Non-pigmented ciliary epithelial cell (primary cell): Measurements from ENCODE around the gene PLXND1.

ENCODE experiments used
- DNase-seq: peaks from one replicate; pipeline ENCODE4 v3.0.0-alpha.2; 2010; ENCODE audit warnings: low read depth

The PLXND1 gene

DNA sequence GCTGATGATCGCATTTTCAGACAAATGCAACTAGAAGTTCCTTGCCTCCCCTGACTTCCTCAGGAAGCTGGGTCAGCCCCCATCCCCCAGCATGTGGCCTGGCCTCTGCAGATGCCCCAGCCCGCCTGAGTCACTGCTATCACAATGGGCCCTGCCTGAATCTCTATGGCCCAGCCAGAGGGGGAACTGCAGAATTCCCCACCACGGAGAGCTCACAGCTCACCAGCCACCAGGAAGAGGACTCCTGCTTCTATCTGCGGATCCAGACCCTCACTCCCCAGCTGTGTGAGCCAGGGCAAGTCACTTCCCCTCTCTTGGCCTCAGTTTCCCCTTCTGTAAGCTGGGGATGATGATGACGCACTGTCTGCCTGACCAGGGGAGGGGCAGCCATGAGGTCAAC lies 6.9 kb downstream of the PLXND1 start:
- no peak for DNase-seq

DNA sequence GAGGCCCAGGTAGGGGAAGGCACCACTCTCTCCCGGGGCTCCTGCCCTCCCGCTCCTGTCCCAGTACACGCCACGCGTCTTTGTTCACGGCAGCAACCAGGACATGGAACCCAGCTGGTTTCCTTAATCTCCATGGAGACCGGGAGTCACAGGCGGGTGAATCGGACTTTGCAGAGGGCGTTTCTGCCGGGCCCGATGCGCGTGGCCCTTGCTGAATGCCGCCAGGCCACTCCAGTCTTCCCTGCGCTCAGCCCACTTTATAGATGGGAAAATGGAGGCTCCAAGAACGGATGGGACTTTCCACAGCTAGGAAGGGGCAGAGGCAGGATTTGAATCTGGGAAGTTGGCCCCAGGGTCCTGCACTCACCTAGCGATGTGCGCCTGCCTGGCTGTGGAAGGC lies 7.4 kb downstream of the PLXND1 start:
- DNase-seq, result no peak

DNA sequence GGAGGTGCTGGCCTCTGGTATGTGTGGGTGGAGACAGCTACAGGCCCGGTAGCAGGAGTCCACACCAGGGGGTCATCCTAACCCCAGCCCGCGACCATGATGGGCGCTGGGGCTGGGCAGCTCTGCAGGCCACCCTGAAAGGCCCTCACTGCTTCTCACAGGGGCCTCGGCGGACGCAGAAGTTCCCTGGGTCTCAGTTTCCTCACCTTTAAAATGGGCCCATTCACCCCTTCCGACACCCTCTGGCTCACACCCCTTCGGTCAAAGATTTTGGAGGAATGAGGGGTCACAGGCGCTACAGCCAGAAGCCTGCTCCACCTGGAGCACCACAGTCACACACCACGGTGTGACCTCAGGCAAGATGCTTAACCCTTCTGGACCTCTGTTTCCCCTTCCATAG lies 8.0 kb downstream of the PLXND1 start:
- no peak for DNase-seq

DNA sequence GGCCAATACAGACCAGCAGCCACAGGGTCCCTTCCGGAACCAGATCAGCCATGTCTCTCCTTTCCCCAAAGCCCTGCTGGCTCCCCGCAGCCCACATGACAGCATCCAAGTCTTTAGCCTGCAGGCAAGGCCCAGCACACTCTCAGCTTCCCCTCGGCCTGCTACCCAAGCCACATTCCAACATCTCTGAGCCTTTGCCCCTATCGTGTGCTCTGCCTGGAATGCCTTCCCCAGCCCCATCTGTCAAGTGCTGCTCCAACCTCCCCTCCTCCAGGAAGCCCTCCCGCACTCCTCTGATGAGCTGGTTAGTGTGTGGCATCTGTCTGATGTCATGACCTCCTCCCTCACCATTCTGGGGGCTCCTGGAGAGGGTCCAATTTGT lies 8.5 kb downstream of the PLXND1 start:
- no peak for DNase-seq

DNA sequence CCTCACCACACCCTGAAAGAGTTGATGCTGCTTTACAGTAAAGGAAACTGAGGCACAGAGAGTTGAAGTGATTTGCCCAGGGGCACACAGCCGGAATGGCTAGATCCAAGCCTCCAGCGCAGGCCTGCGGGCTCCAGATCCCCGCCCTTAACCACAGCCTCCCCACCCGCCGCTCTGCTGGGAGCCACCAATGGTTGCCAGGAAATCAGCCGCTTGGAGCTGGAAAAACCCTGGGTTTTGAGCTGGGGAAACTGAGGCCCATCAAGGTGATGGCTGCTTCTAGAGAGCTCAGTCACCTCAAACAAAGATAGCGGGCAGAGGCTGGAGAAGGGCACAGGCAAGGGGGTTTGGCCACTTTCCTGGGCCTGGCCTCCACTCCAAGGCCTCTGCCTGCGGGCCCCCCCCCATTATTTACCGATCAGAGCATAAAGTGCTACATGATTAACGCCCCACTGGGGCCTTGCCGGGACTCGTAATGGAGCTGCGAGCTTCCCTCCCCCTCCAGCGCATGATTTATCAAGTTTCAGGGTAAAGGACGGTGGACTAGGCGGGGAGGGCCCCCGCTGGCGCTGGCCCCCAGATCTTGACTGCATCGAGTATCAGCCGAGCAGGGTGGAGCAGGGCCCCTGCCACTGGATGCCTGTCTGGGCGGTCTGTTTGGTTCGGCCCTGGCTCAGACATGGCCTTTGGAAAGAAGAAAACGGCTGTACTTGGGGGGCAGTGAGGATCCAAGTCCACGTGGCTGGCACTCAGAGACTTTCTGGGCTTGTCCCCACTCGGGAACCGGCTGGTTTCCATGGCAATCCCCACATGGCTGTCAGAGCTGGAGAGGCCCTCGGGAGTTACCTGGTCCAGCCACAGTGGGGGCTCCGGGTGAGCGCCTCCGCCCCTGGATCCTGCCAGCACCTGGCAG lies 9.1 kb downstream of the PLXND1 start:
- DNase-seq, result no peak

DNA sequence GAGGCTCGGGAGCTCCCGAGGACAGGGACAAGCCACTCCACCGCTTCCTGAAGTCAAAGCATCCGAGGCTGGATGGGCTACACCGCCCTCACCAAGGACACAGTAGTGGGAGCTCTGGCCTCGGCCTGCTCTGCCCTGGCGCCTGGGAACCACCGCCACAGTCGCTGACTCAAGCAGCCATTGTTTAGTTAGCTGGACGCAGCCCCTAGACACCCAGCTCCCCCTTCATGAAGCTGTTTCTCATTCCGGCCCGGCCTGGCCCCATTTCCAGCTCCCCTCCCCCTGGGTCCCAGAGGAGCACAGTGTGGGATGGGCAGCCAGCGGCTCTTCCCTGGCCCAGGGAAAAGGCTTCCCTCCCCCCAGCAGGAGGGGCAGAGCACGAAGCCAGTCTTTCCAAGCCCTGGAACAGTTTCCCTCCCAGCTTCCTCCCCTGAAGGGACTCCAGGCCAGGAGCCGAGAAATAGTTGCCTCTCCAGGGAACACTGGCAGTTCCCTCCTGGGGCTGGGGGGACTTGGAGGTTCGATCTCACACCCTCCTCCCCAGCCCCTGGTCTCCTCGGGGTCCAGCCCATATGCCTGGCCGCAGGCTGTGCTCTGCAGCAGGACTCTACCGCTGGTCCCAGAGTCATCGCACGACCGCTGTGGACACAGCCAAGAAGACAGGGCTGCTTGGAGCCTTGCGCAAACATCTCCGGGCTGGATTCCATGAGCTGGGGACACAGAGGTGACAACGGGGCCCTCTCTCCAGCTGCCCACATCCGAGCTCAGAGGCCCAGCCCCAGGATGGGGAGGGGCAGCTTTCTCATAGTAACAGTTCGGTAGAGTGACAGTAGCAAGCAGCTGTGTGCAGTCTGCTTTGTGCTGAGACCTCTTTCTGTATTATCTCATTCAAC lies 10.0 kb downstream of the PLXND1 start:
- no peak for DNase-seq

DNA sequence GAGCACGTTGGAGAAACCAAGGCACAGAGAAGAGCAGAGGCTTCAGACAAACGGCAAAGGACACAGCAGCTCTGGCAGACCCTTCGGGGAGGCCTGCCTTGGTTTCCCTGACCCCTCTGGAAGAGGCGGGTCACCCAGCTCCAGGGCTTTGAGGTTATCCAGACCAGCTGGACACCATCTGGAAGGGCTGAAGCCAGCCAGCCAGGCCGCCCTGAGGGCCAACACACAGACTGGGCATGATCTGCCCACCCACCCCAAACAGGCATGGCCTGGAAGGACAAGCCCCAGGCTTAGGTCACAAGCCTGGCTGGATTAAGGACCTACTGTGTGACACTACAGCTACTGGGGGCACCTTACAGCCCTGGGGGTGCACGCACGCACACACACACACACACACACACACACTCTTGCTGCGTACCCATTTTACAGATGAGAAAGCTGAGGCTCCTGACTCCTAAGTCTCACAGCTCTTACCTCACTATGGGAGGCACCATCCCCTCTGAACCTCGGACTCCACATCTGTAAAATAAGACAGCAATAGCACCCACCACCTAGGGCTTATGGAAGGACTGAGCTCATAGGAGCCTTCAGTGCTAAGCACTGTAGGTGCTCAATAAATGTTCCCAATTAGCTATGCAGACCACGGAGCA lies 10.8 kb downstream of the PLXND1 start:
- DNase-seq, result no peak

DNA sequence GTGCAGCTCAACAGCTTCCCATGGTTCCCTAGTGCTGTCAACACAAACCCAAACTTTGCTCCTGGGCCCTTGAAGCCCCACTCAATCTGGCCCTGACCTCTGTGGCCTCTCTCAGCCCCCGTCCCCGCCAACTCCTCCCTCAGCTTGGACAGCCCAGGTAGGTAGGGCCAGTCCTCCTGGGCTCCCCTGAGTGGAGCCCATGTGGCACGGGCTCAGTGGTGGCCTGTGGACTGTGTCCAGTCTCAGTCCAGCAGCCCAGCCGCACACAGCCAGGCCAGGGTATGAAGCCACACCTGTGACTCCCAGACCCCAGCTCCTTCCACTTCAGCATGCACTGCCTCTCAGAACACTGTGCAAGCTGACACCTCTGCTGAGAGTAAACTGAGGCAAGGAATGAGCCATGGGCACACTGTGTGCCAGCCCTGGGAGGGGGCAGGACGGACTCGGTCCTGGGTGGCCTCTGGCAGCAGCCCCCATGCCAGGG lies 11.5 kb downstream of the PLXND1 start:
- DNase-seq, result no peak

DNA sequence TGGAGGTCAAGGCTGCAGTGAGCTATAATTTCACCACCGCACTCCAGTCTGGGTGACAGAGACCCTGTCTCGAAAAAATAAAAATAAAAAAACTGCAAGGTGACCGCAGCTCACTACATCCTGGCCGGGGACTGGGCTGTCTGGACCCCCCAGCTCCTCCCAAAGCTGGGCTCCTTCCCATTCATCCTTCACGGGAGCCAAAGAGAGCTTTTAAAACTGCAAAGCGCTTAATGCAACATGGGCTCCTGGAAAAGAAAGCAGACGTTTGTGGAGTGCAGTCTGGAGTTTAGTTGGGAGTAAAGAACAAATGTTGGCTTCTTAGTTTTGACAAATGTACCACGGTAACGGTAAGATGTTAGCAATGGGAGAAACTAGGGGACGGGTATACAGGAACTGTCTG lies 12.1 kb downstream of the PLXND1 start:
- no peak for DNase-seq

DNA sequence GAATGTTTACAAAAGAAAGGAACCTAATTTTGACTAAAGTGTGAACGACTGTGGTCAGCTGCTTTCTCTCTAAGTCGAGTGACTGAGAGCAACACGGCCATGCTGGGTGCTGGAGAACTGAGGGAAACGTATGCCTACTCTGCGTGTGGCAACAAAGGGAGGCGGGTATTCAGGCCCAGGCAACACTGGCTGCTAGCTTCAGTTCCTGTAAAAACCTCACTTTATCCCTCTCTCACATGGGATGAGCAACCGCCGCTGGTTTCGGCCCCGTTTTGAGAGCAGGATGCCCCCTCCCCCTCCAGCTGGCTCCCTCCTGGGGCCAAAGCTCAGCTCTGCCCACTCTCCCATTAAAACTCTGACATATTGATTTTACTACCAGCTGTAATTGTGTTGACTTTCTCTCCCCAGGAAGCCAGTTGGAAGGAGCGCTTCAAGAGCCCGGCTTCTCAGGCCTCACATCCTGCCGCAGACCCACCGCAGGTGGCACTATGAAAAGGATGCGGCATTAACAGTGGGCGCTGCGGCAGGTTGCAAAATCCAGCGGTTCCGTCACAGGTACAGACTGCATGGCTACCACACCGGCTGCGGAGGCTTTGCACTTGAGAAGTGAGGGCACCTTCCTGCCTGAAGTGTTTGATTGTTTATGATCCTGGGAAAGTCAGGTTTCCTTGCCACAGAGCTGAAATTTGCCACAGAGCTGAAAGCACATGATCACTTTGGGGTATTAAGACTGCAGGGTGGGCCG lies 12.7 kb downstream of the PLXND1 start:
- no peak for DNase-seq

DNA sequence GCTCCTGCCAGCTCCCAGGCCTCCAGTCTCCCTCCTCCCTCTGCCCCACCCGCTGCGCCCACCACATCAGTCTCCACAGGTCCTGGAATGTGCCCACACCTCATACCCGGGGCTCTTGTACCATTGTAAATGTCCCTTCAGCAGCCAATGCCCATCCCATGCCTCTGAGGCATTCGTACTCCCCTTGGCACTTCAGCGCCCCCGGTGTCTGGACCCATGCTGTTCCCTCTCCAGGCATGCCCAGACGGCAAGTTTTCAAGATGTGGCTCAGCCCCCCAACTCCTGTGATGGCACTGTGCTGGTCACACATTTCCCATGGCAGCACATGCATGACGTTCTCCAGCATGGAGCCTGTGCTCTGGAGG lies 13.3 kb downstream of the PLXND1 start:
- no peak for DNase-seq

DNA sequence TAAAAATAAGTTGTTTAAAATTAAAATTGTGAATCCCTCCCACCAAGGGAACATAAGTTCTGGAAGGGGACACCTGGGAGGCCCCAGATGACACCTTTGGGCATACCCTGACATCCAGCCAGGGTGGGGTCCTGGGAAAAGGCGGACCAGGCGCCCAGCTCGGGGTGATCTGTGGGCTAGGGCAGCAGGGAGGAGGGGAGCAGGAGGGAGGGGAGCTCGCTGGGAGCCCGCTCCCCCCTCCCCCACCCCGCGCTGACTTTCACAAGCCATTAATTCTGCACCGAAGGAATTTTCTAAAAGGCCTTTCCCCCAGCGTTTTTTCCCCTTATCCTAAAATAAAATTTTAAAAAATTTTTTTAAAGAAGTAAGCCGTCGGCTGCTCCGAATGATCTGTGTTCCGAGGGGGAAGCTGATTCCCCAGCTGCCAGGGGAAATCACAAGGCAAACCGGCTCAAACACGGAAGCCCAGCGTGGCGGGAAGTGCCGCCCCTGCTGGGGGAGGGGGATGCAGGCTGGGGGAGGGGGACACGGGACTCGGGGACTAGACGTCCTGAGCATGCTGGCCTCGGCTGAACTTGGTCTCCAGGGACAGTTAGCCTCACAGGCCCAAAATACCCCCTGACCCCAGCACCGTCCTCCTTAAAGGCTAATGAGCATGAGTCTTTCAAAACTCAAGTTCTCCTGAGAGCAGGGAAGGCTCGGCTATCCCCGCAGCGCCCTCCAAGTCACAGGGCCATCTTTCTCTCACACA lies 13.9 kb downstream of the PLXND1 start:
- DNase-seq, result no peak

DNA sequence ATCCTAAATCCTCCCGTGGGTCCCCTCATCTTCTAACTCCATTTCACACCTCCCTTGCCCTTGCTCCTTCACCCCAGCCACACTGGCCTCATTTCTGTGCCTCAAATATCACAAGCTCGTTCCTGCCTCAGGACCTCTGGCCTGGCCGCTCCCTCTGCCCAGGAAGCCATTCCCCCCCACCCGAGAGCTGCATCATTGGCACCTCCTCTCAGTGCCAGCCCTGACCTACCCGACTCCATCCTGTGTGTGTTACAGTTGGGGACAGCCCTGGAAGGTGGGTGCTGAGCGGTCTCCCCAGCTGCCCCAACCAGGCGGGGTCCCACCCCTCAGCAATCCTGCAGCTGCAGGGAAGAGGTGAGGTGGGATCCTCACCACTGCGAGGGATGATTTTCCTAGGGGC lies 14.5 kb downstream of the PLXND1 start:
- DNase-seq, result no peak

DNA sequence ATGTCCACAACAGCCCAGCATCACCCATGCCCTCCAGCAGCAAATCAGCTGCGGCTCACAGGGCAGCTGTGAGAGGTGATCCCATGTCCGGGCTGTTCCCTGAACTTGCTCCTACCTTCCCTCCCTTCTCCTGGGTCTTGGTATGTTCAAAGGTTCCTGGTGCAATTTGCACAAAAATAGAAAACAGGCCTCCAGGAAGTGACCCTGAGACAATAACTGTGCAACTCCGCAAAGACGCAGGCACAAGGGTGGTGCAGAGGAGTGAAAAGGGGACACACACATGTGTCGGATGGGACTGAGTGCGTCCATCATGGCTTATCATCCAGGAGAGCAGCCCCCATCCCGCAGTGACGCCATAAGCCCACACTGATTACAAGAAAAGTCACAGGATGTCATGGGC lies 16.3 kb downstream of the PLXND1 start:
- DNase-seq, result no peak

DNA sequence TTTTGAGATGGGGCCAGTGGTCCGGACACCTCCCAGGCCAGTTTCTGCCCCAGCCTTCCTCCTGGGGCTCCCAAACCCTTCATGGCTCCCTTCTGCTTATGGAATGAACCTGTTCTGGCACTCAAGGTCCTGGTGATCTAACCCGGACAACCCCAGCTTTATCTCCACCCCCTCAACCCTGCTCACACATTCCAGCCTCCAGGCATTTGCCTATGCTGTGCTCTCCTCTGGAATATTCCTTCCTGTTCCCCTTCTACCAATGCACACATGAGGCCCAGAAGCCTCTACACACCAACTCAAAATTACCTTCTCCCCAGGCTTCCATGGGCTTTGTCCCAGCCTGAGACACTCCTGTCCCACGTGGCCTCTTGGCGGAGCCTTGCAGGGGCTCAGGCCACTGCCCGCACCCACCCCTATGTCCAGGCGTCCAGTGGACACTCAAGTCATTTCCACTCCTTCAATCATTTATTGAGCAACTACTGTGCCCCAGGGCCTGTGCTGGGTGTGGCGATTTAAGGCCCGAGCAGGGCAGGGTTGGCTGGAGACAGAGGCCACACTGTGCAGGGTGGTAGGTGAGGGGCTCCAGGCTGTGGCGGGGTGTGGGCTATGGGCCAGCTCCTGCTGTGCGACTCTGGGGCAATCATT lies 18.8 kb downstream of the PLXND1 start:
- DNase-seq, result no peak

DNA sequence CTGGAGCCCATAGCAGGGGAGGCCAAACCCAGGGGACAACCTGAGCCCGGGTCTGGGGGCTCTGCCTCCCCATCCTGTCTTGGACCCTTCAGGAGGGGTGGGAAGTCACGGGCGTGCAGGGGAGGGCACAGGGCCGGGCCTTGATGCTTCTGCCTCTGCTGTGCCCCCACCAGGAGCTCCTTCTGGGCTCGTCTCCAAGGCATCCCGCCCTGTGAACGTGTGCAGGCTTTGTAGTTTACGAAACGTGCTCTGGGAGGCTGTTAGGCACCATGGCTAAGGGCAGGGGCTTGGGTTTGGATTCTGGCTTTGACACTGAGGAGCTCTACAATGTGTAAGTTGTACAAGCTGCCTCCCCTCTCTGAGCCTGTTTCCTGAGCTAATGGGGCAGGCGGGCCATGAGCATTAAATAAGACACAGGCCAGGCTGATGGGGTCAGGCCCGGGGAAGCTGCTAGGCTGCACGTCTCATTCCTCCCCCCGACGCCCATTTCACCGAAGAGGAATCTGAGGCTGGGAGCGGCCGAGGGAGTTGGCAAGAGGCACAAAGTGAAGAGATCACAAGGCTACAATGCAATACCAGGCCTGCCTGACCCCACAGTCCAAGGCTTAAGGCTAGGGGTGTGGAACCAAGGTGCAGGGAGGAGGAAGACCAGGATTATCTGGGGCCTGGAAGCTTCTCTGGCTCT lies 19.6 kb downstream of the PLXND1 start:
- DNase-seq, result no peak

DNA sequence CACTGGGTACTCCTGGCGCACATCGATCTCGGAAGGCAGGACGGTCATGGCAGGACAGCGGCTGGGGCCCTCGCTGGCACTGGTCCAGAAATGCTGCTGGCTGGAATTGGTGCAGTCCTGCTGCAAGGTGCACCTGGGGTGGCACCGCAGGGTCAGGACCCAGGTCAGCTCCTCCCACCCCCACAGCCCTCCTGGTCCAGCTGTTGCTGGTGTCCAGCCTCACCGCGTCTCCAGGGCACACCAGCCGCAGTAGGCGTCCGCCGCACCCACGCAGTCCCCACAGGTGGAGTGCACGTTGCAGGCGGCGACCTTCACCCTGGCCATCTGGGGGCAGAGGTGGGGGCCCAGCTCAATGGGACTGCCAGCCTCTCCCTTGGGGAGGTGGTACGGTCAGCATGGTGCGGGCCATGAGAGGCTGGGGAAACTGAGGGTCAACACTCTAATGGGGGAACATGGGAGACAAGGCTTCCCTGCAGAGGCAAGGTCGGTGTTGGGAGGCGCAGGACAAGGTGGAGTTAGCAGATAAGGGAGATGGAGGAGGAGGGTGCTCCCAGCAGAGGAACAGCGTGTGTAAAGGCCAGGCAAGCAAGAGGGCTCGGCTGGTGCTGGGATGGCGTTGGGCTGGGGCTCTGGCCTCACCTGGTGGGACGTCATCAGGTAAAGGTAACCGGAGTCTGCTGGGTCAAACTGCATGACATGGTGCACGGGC lies 20.4 kb downstream of the PLXND1 start:
- DNase-seq, result no peak

DNA sequence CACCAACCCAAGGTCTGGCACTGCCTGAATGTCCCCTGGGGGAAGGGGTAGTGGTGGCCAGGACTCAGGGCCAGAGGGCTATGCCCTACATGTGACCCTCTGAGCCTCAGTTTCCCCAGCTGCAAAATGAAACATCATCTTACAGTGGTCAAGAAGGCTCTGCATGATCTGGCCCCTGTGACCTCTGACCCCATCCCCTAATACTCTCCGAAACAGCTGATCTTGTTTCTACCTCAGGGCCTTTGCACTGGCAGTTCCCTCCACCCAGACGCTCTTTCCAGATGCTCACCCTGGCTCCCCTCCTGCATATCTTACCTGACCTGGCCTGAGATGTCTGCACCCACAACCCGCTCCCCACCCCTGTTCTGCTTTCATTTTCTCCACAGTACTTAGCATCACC lies 21.8 kb downstream of the PLXND1 start:
- DNase-seq, result no peak

DNA sequence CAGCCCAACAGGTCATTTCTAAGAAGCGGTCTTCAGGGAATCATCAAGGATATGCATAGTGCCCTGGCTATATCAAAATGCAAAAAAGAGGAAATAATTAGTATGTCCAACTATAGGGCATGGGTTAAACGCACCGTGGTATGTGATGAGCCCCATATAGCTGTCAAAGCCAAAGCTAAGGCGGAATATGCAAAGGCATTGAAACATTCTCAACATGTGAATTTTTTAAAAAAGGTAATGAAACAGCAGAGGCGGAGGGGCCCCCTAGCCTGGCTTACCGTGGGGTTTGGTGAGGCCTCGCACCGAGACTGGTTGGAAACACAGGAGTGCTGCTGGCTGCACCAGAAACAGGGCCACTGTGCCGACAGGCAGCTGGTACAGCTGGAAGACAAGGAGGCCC lies 23.2 kb downstream of the PLXND1 start:
- no peak for DNase-seq
